ENCODE data around the gene FNDC4. TPM values are rescaled to one million over a fixed set of nuclear protein-coding genes. Genes with fewer than 3 reads are reported as not detected.

The FNDC4 gene
- total and polyA plus RNA-seq, 2 experiments from 2014 or later: 20.2 to 24.2 TPM

- in situ Hi-C loops (cut with MboI): no loop called here
- H3K79me2 ChIP-seq (ENCODE audit: insufficient read depth): no peaks in the 10 kb centered on the region
Measured at GRCh38 chr2:27448381-27448780, 46.6 kb downstream of the FNDC4 start.

GRCh38 chr2:27446057-27446456, 48.9 kb downstream of the FNDC4 start:
- Histone ChIP-seq H3K27me3 (replicated peaks; ENCODE audit: insufficient read depth) (no peaks in the 10 kb centered on the region), H2AFZ (no peak overlapping the region), H3K9ac (no peak overlapping the region), H3K4me1 (ENCODE audit: insufficient read depth) (no peaks in the 10 kb centered on the region), H3K9me3 (ENCODE audit: low read depth) (no peaks in the 10 kb centered on the region), H3K36me3 (ENCODE audit: low read depth) (0 out of 2 replicates have a peak, but pooled peaks cover 8% of the 10 kb centered on the region), H4K20me1 (ENCODE audit: insufficient read depth) (no peaks in the 10 kb centered on the region), H3K4me2 (ENCODE audit: unreplicated experiment) (no peak overlapping the region), H3F3A (ENCODE audit: insufficient read depth) (0 out of 2 replicates have a peak, but pooled peaks cover 12% of the 10 kb centered on the region), H3K27ac (no peak overlapping the region), H3K79me2 (ENCODE audit: insufficient read depth) (no peaks in the 10 kb centered on the region), H3K4me3 (no peak overlapping the region), H3K9me2 (ENCODE audit: insufficient read depth) (no peaks in the 10 kb centered on the region)
- DNase-seq: no peak
- TF ChIP-seq EZH2 (IDR thresholded peaks at IDR 0.05; ENCODE audit: insufficient read depth, poor library complexity, severe bottlenecking) (no peak), EZH2phosphoT487 (IDR thresholded peaks at IDR 0.05; ENCODE audit: insufficient read depth, low read depth) (no peak)
- WGBS, 2 experiments (ENCODE audit: low coverage in 1 of 2, low lambda C conversion rate in 2 of 2, missing lambda C conversion rate in 2 of 2): 96 to 98% methylated on average over 3 of the region's 3 CpGs
- in situ Hi-C loops (cut with MboI): no loop called here

More at GRCh38 chr2:27448381-27448780, 46.6 kb downstream of the FNDC4 start:
- Histone ChIP-seq H3K4me3 (no peak overlapping the region), H3K9me2 (ENCODE audit: insufficient read depth) (no peaks in the 10 kb centered on the region), H3K27ac (no peak overlapping the region), H3K4me1 (ENCODE audit: insufficient read depth) (no peaks in the 10 kb centered on the region), H4K20me1 (ENCODE audit: insufficient read depth) (no peaks in the 10 kb centered on the region), H3K27me3 (replicated peaks; ENCODE audit: insufficient read depth) (no peaks in the 10 kb centered on the region), H3K4me2 (ENCODE audit: unreplicated experiment) (no peak overlapping the region), H3K36me3 (ENCODE audit: low read depth) (no peaks in the 10 kb centered on the region), H3K9me3 (ENCODE audit: low read depth) (no peaks in the 10 kb centered on the region), H3K9ac (no peak overlapping the region), H3F3A (ENCODE audit: insufficient read depth) (0 out of 2 replicates have a peak, but pooled peaks cover 4% of the 10 kb centered on the region), H2AFZ (no peak overlapping the region)
- TF ChIP-seq EZH2 (IDR thresholded peaks at IDR 0.05; ENCODE audit: insufficient read depth, poor library complexity, severe bottlenecking): no peak
- TF ChIP-seq EZH2phosphoT487 (IDR thresholded peaks at IDR 0.05; ENCODE audit: insufficient read depth, low read depth): no peak
- DNase-seq: no peak
- WGBS, 2 experiments (ENCODE audit: low coverage in 1 of 2, low lambda C conversion rate in 2 of 2, missing lambda C conversion rate in 2 of 2): 91 to 94% methylated on average over 3 of the region's 3 CpGs

GRCh38 chr2:27445615-27446014, 49.4 kb downstream of the FNDC4 start:
- TF ChIP-seq EZH2 (IDR thresholded peaks at IDR 0.05; ENCODE audit: insufficient read depth, poor library complexity, severe bottlenecking) (no peak), EZH2phosphoT487 (IDR thresholded peaks at IDR 0.05; ENCODE audit: insufficient read depth, low read depth) (no peak)

GRCh38 chr2:27445155-27445554, 49.8 kb downstream of the FNDC4 start:
- Histone ChIP-seq H2AFZ (no peak overlapping the region), H3K27me3 (replicated peaks; ENCODE audit: insufficient read depth) (no peaks in the 10 kb centered on the region), H3F3A (ENCODE audit: insufficient read depth) (0 out of 2 replicates have a peak, but pooled peaks cover 12% of the 10 kb centered on the region), H3K4me3 (no peak overlapping the region), H4K20me1 (ENCODE audit: insufficient read depth) (no peaks in the 10 kb centered on the region), H3K9me3 (ENCODE audit: low read depth) (no peaks in the 10 kb centered on the region), H3K4me1 (ENCODE audit: insufficient read depth) (no peaks in the 10 kb centered on the region), H3K9me2 (ENCODE audit: insufficient read depth) (no peaks in the 10 kb centered on the region), H3K9ac (no peak overlapping the region), H3K4me2 (ENCODE audit: unreplicated experiment) (no peak overlapping the region), H3K36me3 (ENCODE audit: low read depth) (peaks cover 17% of the 10 kb centered on the region; the same call in 1 of the 2 replicates), H3K27ac (no peak overlapping the region), H3K79me2 (ENCODE audit: insufficient read depth) (no peaks in the 10 kb centered on the region)
- TF ChIP-seq EZH2phosphoT487 (IDR thresholded peaks at IDR 0.05; ENCODE audit: insufficient read depth, low read depth): no peak
- no peak for TF ChIP-seq EZH2 (IDR thresholded peaks at IDR 0.05; ENCODE audit: insufficient read depth, poor library complexity, severe bottlenecking)
- DNase-seq: no peak
- in situ Hi-C loops (cut with MboI): no loop called here
- 93% methylated on average over 8 of the region's 8 CpGs for WGBS, 2 experiments (ENCODE audit: low coverage in 1 of 2, low lambda C conversion rate in 2 of 2, missing lambda C conversion rate in 2 of 2)

More at GRCh38 chr2:27445615-27446014, 49.4 kb downstream of the FNDC4 start:
- Histone ChIP-seq H3K9ac (no peak overlapping the region), H3K36me3 (ENCODE audit: low read depth) (peaks cover 13% of the 10 kb centered on the region; the same call in 1 of the 2 replicates), H3K9me3 (ENCODE audit: low read depth) (no peaks in the 10 kb centered on the region), H3K4me3 (no peak overlapping the region), H4K20me1 (ENCODE audit: insufficient read depth) (no peaks in the 10 kb centered on the region), H3K9me2 (ENCODE audit: insufficient read depth) (no peaks in the 10 kb centered on the region), H3K4me1 (ENCODE audit: insufficient read depth) (no peaks in the 10 kb centered on the region), H3K27ac (no peak overlapping the region), H2AFZ (no peak overlapping the region), H3K27me3 (replicated peaks; ENCODE audit: insufficient read depth) (no peaks in the 10 kb centered on the region), H3K79me2 (ENCODE audit: insufficient read depth) (no peaks in the 10 kb centered on the region), H3K4me2 (ENCODE audit: unreplicated experiment) (no peak overlapping the region), H3F3A (ENCODE audit: insufficient read depth) (0 out of 2 replicates have a peak, but pooled peaks cover 12% of the 10 kb centered on the region)
- in situ Hi-C loops (cut with MboI): no loop called here
- DNase-seq: no peak
- WGBS, 2 experiments (ENCODE audit: low coverage in 1 of 2, low lambda C conversion rate in 2 of 2, missing lambda C conversion rate in 2 of 2): 95 to 100% methylated on average over 8 of the region's 8 CpGs
